ENCODE results near the gene TMPO.
"Not testable (repeated sequence)": the region's sequence is repeated elsewhere in the genome, so short reads cannot be mapped to it uniquely, and the experiment has no call there.

TMPO gene

DNA sequence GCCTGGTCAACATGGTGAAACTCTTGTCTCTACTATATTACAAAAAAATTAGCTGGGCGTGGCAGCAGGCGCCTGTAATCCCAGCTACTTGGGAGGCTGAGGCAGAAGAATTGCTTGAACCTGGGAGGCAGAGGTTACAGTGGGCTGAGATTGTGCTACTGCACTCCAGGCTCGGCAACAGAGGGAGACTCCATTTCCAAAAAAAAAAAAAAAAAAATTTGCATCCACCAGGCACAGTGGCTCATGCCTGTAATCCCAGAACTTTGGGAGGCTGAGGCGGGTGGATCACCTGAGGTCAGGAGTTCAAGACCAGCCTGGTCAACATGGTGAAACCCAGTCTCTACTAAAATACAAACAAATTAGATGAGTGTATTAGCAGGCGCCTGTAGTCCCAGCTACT is 3.6 kb upstream of the TMPO start:
- DNase-seq = not testable (repeated sequence)

GRCh38 chr12:98513379-98514322 is 1.7 kb upstream of the TMPO start:
- no peak for DNase-seq

DNA sequence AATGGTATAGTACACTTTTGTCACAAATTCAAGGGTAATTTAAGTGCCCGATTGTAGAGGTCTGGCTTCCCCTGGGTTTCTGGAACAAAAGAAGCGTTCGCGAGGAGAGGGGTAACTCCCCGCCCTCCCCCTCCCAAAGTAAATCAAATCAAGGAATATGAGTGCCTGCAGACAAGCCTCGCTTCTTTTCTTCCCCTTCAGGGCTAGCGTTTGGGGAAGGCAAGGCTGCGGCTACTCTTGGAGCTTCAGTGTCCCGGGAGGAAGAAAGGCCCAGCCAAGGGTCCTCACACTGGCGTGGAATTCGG is 456 bp upstream of the TMPO start:
- no peak for DNase-seq

DNA sequence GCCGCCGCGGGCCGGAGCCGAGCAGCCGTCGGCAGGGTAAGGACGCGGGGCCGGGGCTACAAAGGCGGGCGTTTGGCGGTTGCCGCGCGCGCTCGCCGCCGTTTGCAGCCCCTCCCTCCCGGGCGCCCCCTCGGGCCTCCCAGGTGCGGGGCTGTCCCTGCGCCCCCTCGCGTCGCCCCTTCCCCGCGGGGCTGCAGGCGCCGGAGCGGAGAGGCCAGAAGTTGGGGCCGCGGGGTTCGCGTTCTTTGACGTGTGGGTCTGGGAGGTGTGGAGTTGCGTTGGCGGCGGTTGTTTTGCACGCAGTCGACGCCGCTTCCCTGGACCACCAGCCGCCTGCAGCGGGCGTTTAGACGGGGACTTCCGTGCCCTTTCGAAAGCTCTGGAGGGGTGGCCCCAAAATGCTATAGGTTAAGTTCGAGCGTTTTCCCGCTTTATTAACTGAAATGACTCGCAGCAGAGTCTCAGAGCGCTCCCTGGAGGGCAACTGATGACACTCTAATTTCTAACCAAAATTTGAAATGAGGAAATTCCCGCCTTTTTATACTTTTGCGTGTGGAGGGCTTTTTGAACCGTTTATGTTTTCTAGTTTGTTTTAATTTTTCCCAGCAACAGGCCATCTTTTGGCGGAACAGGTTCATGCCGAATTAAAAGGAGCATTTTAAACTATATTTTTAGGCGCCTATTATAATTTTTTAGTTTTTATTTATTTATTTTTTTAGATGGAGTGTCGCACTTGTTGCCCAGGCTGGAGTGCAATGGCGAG is 902 bp downstream of the TMPO start:
- peak; percentile 79 for DNase-seq

DNA sequence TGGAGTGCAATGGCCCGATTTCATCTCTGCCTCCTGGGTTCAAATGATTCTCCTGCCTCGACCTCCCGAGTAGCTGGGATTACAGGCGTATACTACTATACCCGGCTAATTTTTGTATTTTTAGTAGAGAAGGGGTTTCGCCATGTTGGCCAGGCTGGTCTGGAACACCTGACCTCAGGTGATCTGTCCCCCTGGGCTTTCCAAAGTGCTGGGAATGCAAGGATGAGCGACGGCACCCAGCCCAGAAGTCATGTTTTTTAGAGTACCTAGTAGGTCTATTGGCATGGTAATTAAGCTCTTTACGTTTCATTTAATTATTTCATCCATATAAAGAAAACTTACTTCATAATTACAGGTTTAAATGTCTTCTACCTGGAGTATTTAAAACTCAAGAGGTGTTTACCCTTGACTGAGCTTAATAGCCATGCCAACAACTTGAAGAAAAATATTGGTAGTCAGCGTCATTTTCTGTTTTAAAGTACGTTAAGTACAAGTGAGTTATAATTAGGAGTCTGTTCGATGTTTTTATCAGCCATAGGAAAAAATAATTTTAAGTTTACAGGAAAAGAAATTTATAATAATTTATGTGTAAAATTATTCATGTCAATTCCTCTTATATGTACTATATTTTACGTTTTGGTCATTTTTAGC is 4.0 kb downstream of the TMPO start:
- DNase-seq = no peak

- DNase-seq = no peak
Measured at GRCh38 chr12:98530068-98530467, 14.7 kb downstream of the TMPO start.

GRCh38 chr12:98532687-98533304 is 17.4 kb downstream of the TMPO start:
- DNase-seq = no peak

GRCh38 chr12:98533723-98534251 is 18.4 kb downstream of the TMPO start:
- DNase-seq = no peak

DNA sequence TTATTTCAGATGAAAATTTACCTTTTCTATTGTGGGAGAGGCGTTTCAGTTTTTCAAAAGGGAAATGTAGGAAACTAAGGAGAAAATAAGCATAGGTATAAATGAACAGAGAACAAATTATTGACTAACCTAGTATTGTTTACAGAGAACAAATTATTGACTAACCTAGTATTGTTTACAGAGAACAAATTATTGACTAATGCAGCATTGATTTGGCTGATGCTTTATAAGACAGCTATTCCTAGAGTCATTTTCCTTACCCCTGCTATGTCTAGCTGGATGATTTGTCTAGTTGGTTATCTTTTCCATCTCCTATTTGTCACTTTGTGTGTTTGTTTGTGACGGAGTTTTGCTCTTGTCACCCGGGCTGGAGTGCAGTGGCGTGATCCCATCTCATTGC is 22.6 kb downstream of the TMPO start:
- DNase-seq = no peak

- no peak for DNase-seq
Measured at GRCh38 chr12:98543701-98544100, 28.3 kb downstream of the TMPO start.

GRCh38 chr12:98544751-98545150 is 29.4 kb downstream of the TMPO start:
- no peak for DNase-seq

GRCh38 chr12:98549371-98550110 is 34.2 kb downstream of the TMPO start:
- DNase-seq = no peak

DNA sequence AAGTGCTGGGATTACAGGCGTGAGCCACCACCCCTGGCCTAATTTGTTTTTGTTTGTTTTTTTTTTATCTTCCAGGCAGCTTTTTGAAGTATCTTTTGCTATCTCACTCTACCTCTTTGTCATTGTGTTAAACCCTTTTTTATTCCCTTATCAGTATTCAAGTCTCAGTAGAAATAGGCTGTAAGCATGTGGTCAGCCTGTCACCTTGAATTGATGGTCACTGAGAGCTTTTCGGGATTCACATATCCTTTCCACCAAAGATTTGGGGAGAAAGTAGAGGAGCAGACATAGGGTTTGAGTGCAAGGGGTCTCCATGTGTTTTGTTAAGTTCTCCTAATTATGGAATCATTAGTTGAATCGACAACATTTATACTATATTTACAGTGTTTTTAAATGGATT is 36.4 kb downstream of the TMPO start:
- no peak for DNase-seq

DNA sequence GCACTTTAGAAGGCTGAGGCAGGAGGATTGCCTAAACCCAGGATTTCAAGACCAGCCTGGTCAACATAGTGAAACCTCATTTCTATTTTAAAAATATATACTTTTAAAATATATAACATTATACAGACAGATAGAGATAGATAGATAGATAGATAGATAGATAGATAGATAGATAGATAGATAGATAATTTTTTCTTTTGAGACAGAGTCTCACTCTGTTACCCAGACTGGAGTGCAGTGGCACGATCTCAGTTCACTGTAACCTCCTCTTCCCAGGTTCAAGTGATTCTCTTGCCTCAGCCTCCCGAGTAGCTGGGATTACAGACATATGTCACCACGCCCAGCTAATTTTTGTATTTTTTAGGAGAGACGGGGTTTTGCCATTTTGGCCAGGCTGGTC is 42.7 kb downstream of the TMPO start:
- DNase-seq = not testable (repeated sequence)

GRCh38 chr12:98559666-98560065 is 44.3 kb downstream of the TMPO start:
- no peak for DNase-seq

GRCh38 chr12:98561846-98562245 is 46.5 kb downstream of the TMPO start:
- no peak for DNase-seq

GRCh38 chr12:98572010-98572409 is 56.6 kb downstream of the TMPO start:
- DNase-seq = no peak

DNA sequence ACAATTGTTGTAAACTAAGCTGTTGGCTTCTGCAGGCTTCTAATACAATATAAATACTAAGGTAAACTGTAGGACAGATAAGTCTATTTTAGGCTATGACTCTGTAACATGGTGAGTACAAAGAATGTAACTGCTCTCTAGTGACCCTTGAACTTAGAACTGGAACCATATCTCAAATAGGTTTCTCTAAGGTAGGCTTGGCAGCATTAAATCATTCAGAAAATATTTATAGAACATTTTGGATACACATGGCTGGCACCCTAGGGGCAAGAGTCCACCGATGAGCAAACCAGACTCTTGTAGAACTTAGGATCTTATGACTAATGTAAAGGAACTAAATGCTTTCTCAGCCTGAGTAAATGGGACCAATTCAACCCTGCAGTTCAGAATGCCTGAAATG is 58.7 kb downstream of the TMPO start:
- no peak for DNase-seq

GRCh38 chr12:98575013-98575412 is 59.6 kb downstream of the TMPO start:
- no peak for DNase-seq

- not testable (repeated sequence) for DNase-seq
Measured at GRCh38 chr12:98576795-98577194, 61.4 kb downstream of the TMPO start.

- no peak for DNase-seq
Measured at GRCh38 chr12:98578392-98578791, 63.0 kb downstream of the TMPO start.

DNA sequence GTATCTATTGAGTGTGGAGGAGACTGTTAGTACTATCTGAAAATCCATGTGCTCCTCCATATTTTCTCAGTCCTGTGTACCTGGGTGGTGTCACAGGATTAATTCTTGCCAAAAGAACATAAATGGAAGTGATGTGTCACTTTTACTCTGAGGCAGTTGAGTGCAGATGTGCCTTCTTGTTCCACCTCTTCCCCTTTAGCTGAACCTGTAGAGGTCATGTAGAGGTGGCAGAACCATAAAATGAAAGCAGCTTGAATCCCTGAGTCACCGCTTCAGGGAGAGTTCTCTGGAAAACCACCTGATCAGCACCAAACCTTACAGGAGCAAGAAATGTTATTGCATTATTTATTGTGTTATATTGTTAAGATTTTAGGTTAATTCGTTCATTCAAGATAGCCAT is 63.4 kb downstream of the TMPO start:
- no peak for DNase-seq

Data from stimulated activated CD4-positive, alpha-beta T cell treated with anti-CD3 and anti-CD28 coated beads, Interleukin-4, amount 100 ng/mL, for 1 hour (primary cell).